Mammary epithelial cell (primary cell): ENCODE measurements around the gene MAP3K4.

Experiments
- CTCF ChIP-seq, 2 donors: IDR thresholded peaks in 1 of 2; conservative IDR thresholded peaks in 1 of 2; 2 replicates each; pipeline ENCODE4 v1.5.1; 2011 to 2012; ENCODE audit warnings: inconsistent platforms in 2 of 2, low read length in 2 of 2, mild to moderate bottlenecking in 2 of 2, control low read depth in 1 of 2, low read depth in 1 of 2; ENCODE audit not compliant: insufficient read depth in 1 of 2; ENCODE audit errors: extremely low read depth in 1 of 2
- EZH2 ChIP-seq: IDR thresholded peaks from 2 replicates; pipeline ENCODE4 v1.6.1; 2012; ENCODE audit warnings: low read length, inconsistent platforms, borderline replicate concordance

- TF ChIP-seq CTCF (conservative IDR thresholded peaks at IDR 0.05 in 1 of 2, IDR thresholded peaks at IDR 0.05 in 1 of 2; ENCODE audit: extremely low read depth in 1 of 2, insufficient read depth in 1 of 2, low read depth in 1 of 2, low read length in 2 of 2) = no peak
- TF ChIP-seq EZH2 = no peak
Observed at GRCh38 chr6:161023316-161023715, 31.7 kb downstream of the MAP3K4 start.
